Adipocyte (in vitro differentiated cells): ENCODE measurements around the gene PCDHGA4.

Source experiments
- DNase-seq: peaks from one replicate; pipeline ENCODE4 v3.0.0-alpha.2; 2015; ENCODE audit warnings: low read depth
- H3K27me3 ChIP-seq: replicated peaks from 2 replicates; pipeline ENCODE4 v1.7.0; 2013; ENCODE audit warnings: mild to moderate bottlenecking, low read length, moderate library complexity; ENCODE audit not compliant: control insufficient read depth, insufficient read depth
- H3K36me3 ChIP-seq: 2 replicates; pipeline ENCODE4 v1.7.0; 2013; ENCODE audit warnings: low read length, mild to moderate bottlenecking, moderate library complexity; ENCODE audit not compliant: control insufficient read depth, insufficient read depth, severe bottlenecking
- H3K4me1 ChIP-seq: 2 replicates; pipeline ENCODE4 v1.7.0; 2013; ENCODE audit warnings: mild to moderate bottlenecking, low read length, moderate library complexity; ENCODE audit not compliant: control insufficient read depth, insufficient read depth
- H3K4me3 ChIP-seq: 2 replicates; pipeline ENCODE4 v1.7.0; 2013; ENCODE audit warnings: mild to moderate bottlenecking, low read length, moderate library complexity
- H3K9ac ChIP-seq: 2 replicates; pipeline ENCODE4 v1.7.0; 2013; ENCODE audit warnings: mild to moderate bottlenecking, low read length, moderate library complexity
- H3K9me3 ChIP-seq: 2 replicates; pipeline ENCODE4 v1.7.0; 2013; ENCODE audit warnings: mild to moderate bottlenecking, low read length, moderate library complexity; ENCODE audit not compliant: control insufficient read depth

The PCDHGA4 gene

DNA sequence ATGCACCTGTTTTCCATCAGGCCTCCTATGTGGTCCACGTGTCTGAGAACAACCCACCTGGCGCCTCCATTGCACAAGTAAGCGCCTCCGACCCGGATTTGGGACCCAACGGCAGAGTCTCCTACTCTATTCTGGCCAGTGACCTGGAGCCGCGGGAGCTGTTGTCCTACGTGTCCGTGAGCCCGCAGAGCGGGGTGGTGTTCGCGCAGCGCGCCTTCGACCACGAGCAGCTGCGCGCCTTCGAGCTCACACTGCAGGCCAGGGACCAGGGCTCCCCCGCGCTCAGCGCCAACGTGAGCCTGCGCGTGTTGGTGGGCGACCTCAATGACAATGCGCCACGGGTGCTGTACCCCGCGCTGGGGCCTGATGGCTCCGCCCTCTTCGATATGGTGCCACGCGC, 3.2 kb upstream of the PCDHGA4 start:
- H3K9me3 ChIP-seq, result peaks cover 37% of the 10 kb centered on the region

DNA sequence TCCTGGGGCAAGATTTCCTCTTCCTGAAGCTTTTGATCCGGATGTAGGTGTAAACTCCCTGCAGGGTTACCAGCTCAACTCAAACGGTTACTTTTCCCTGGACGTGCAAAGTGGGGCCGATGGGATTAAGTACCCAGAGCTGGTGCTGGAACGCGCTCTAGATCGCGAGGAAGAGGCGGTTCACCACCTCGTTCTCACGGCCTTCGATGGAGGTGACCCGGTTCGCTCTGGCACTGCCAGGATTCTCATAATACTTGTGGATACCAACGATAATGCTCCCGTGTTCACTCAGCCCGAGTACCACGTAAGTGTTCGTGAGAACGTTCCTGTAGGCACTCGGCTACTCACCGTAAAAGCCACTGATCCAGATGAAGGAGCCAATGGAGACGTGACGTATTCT, 820 bp downstream of the PCDHGA4 start:
- peaks cover 4% of the 10 kb centered on the region for H3K27me3 ChIP-seq
- H3K36me3 ChIP-seq, result no peaks in the 10 kb centered on the region
- peak overlapping the region; percentile 79 for H3K4me3 ChIP-seq
- H3K9ac ChIP-seq, result no peak overlapping the region
- no peak for DNase-seq
- H3K4me1 ChIP-seq, result no peaks in the 10 kb centered on the region
- peaks cover 63% of the 10 kb centered on the region for H3K9me3 ChIP-seq

More for the DNA sequence above, 3.2 kb upstream of the PCDHGA4 start:
- DNase-seq, result no peak
- no peak overlapping the region for H3K9ac ChIP-seq
- H3K36me3 ChIP-seq, result no peaks in the 10 kb centered on the region
- H3K4me1 ChIP-seq, result no peaks in the 10 kb centered on the region
- H3K4me3 ChIP-seq, result no peak overlapping the region
- H3K27me3 ChIP-seq, result peaks cover 4% of the 10 kb centered on the region

DNA sequence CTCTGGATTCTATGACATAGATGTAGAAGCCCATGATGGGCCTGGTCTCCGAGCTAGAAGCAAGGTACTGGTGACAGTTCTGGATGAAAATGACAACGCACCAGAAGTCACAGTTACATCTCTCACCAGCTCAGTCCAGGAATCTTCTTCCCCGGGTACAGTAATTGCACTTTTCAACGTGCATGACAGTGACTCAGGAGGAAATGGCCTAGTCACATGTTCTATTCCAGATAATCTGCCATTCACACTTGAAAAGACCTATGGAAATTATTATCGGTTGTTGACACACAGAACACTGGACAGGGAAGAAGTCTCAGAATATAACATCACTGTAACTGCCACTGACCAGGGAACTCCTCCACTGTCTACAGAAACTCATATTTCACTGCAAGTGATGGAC, 1.3 kb downstream of the PCDHGA4 start:
- Histone ChIP-seq H3K9me3 (peaks cover 63% of the 10 kb centered on the region), H3K27me3 (peaks cover 4% of the 10 kb centered on the region), H3K4me1 (no peaks in the 10 kb centered on the region), H3K36me3 (no peaks in the 10 kb centered on the region), H3K9ac (no peak overlapping the region), H3K4me3 (peak overlapping the region; percentile 79)
- no peak for DNase-seq

DNA sequence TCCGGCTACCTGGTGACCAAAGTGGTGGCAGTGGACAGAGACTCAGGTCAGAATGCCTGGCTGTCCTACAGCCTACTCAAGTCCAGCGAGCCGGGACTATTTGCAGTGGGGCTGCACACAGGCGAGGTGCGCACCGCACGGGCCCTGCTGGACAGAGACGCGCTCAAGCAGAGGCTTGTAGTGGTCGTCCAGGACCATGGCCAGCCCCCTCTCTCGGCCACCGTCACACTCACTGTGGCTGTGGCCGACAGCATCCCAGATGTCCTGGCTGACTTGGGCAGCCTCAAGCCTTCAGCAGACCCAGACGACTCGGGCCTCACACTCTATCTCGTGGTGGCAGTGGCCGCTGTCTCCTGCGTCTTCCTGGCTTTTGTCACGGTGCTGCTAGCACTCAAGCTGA, 2.1 kb downstream of the PCDHGA4 start:
- H3K4me3 ChIP-seq, result peak overlapping the region; percentile 58
- H3K4me1 ChIP-seq, result no peaks in the 10 kb centered on the region
- peaks cover 66% of the 10 kb centered on the region for H3K9me3 ChIP-seq
- peaks cover 4% of the 10 kb centered on the region for H3K27me3 ChIP-seq
- DNase-seq, result no peak
- no peak overlapping the region for H3K9ac ChIP-seq
- H3K36me3 ChIP-seq, result no peaks in the 10 kb centered on the region

DNA sequence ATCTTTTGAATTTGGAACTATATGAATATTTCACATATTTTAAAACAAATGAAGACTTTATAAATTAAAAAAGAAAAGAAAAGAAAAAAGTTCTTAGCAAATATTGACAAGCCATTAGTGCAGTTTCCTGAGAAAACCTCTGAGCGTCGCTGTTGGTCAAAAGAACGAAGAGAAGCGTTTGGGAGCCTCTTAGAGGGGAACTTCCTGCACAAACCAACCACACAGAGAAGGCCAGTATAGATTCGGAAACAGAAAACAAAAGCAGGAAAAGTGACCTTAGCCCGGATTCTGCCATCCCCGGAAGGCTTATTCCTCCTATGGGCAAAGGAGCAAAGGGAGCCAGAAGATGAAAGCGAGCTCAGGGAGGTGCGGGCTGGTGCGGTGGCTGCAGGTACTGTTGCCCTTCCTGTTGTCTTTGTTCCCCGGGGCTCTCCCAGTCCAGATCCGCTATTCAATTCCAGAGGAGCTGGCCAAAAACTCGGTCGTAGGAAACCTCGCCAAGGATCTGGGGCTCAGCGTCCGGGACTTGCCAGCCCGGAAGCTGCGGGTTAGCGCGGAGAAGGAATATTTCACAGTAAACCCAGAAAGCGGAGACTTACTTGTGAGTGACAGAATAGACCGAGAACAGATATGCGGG, 5.1 kb downstream of the PCDHGA4 start, which contains the start of gene PCDHGB2:
Gene PCDHGB2, plus strand, starts transcription at position 205 of the 637 bp plus-strand sequence. Its CDS starts 142 bp downstream, at position 347.
- peak within 1 kb of the TSS; percentile 54 for H3K9ac ChIP-seq
- H3K4me3 ChIP-seq, result peak within 1 kb of the TSS; percentile 78
- peaks cover 6% of the 10 kb centered on the region for H3K27me3 ChIP-seq
- H3K36me3 ChIP-seq, result no peaks in the 10 kb centered on the region
- peaks cover 89% of the 10 kb centered on the region for H3K9me3 ChIP-seq
- peak; percentile 37 for DNase-seq
- H3K4me1 ChIP-seq, result no peaks in the 10 kb centered on the region

DNA sequence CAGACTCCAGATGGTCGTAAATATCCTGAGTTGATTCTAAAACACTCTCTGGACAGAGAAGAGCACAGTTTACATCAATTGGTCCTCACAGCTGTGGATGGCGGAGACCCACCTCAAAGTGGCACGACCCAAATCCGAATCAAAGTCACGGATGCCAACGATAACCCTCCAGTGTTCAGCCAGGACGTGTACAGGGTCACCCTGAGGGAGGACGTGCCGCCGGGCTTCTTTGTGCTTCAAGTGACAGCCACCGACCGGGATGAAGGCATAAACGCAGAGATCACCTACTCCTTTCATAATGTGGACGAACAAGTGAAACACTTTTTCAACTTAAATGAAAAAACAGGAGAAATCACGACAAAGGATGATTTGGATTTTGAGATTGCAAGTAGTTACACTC, 5.9 kb downstream of the PCDHGA4 start:
- Histone ChIP-seq H3K9me3 (peaks cover 92% of the 10 kb centered on the region), H3K4me1 (no peaks in the 10 kb centered on the region), H3K36me3 (no peaks in the 10 kb centered on the region), H3K9ac (no peak overlapping the region), H3K4me3 (peak overlapping the region; percentile 78), H3K27me3 (peaks cover 8% of the 10 kb centered on the region)
- no peak for DNase-seq

DNA sequence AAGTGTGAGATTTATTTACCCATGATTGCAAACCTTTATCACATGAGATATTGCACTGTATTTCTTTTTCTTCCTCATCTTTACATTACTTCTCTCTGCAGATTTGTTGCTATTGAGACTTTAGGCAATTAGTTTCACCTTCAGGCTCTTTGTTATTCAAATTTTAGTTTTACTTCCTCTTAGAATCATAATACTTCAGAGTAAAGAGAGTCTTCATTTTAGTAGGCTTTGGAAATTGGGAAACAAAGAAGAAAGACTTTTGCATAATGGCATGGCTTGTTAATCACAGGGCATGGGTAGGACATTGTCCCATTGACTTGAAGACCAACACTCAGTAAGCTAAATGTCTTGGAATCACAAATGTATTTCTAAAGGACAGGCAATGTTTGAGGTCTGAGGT, 7.9 kb downstream of the PCDHGA4 start:
- Histone ChIP-seq H3K4me1 (no peaks in the 10 kb centered on the region), H3K27me3 (peaks cover 16% of the 10 kb centered on the region), H3K4me3 (no peak overlapping the region), H3K9me3 (peaks cover 87% of the 10 kb centered on the region), H3K36me3 (no peaks in the 10 kb centered on the region), H3K9ac (no peak overlapping the region)
- DNase-seq, result no peak

DNA sequence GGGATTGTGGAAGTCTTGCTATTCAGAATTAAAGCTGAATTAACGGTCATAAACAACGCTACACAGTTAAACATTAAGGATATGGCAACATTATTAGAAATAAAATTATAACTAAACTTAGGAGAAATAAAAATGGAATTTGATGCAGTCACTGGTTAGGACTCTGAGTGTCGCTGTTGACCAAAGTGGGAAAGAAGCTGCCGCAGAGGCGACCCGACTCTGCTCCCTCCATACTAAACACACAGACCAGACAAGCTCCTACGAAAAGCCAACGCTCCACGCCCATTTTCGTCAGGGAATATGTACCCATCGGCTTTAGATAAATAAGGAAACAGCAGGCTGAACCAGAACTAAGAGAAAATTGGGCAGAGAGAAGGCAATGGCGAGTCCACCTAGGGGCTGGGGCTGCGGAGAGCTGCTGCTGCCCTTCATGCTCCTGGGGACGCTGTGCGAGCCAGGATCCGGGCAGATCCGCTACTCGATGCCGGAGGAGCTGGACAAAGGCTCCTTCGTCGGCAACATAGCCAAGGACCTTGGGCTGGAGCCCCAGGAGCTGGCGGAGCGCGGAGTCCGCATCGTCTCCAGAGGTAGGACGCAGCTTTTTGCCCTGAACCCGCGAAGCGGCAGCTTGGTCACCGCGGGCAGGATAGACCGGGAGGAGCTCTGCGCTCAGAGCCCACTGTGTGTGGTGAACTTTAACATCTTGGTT, 9.3 kb downstream of the PCDHGA4 start, which contains the start of gene PCDHGA5:
Gene PCDHGA5, plus strand, starts transcription at position 211 of the 709 bp plus-strand sequence. Its CDS starts 169 bp downstream, at position 380.
- H3K27me3 ChIP-seq, result peaks cover 16% of the 10 kb centered on the region
- peak; percentile 5 for DNase-seq
- H3K9me3 ChIP-seq, result peaks cover 76% of the 10 kb centered on the region
- H3K4me1 ChIP-seq, result no peaks in the 10 kb centered on the region
- peak within 1 kb of the TSS; percentile 68 for H3K4me3 ChIP-seq
- no peaks in the 10 kb centered on the region for H3K36me3 ChIP-seq
- H3K9ac ChIP-seq, result no peak within 1 kb of the TSS

DNA sequence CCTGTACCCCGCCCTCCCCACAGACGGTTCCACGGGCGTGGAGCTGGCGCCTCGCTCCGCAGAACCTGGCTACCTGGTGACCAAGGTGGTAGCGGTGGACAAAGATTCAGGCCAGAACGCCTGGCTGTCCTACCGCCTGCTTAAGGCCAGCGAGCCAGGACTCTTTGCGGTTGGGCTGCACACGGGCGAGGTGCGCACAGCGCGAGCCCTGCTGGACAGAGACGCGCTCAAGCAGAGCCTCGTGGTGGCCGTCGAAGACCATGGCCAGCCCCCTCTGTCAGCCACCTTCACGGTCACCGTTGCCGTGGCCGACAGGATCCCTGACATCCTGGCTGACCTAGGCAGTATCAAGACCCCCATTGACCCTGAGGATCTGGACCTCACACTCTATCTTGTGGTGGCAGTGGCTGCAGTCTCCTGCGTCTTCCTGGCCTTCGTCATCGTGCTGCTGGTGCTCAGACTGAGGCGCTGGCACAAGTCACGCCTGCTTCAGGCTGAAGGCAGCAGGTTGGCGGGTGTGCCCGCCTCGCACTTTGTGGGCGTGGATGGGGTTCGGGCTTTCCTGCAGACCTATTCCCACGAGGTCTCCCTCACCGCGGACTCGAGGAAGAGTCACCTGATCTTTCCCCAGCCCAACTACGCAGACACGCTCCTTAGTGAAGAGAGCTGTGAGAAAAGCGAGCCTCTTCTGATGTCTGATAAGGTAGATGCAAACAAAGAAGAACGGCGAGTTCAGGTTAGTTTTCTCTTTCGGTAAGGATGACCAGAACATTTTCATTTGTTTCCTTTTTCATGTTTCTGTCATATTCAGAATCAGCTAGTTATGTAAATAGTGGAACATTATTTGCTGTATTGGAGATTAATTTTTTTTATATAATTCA, 11.4 kb downstream of the PCDHGA4 start:
- no peak for DNase-seq
- Histone ChIP-seq H3K4me1 (peaks cover 4% of the 10 kb centered on the region), H3K9me3 (peaks cover 70% of the 10 kb centered on the region), H3K4me3 (no peak overlapping the region), H3K27me3 (peaks cover 22% of the 10 kb centered on the region), H3K9ac (no peak overlapping the region), H3K36me3 (no peaks in the 10 kb centered on the region)

DNA sequence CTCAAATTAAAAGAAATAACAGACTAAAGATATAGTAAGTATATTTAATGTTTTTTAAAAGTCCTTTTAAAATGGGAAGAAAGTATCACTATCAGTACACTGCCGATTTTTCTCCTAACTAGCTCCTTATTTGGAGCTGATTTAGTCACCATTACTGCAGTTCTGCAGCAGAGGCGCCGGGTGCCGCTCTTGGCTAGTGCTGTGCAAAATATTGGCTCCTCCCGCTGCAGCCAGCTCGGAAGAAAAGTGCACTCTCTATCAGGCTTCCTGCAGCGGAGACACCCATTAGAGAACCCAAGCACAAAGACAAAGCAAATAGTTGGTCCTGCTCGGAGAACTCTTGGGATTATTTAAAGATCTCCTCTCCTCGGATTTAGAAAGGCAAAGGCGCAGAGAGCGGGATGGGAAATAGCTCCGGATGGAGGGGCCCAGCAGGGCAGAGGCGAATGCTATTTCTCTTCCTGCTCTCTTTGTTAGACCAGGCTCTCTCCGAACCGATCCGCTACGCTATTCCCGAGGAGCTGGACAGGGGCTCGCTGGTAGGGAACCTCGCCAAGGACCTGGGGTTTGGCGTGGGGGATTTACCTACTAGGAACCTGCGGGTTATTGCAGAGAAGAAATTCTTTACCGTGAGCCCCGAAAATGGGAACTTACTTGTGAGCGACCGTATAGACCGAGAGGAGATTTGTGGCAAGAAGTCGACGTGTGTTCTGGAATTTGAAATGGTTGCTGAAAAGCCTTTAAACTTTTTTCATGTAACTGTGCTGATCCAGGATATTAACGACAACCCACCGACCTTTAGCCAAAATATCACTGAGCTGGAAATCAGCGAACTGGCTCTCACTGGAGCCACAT, 15.4 kb downstream of the PCDHGA4 start, which contains the start of gene PCDHGB3:
Gene PCDHGB3, plus strand, starts transcription at position 249 of the 855 bp plus-strand sequence. Its CDS starts 153 bp downstream, at position 402.
- DNase-seq, result peak; percentile 19
- Histone ChIP-seq H3K36me3 (no peaks in the 10 kb centered on the region), H3K9ac (peak within 1 kb of the TSS; percentile 73), H3K9me3 (peaks cover 69% of the 10 kb centered on the region), H3K4me1 (peaks cover 4% of the 10 kb centered on the region), H3K4me3 (peak within 1 kb of the TSS; percentile 80), H3K27me3 (peaks cover 21% of the 10 kb centered on the region)
